HCT116 (cell line): ENCODE results near the gene LRCH1. TPM values are rescaled to one million over a fixed set of nuclear protein-coding genes. Genes with fewer than 3 reads are reported as not detected.

Source experiments
- ATAC-seq: fragments of 200-7000 bp; cut with Tn5 transposase; 2 replicates; pipeline ENCODE4 v1.9.1; 2020; ENCODE audit warnings: mild to moderate bottlenecking, moderate library complexity
- BruUV-seq: library from RNA; stranded (reverse); fragments of 400-500 nt; replicated peaks from 2 replicates; lab custom pipeline; 2021; lab: Mats Ljungman, UMichigan
- CTCF ChIA-PET: fragments of 300-600 bp; sonication (Branson Sonifier 250); formaldehyde crosslinking; loops from one replicate; lab custom pipeline; 2021; ENCODE audit warnings: antibody characterized with exemption; lab: Charles Lee
- POLR2A ChIA-PET: fragments of 300-600, 350-600 bp; sonication (Branson Sonifier 250); formaldehyde crosslinking; loops from one replicate; lab custom pipeline; 2021; ENCODE audit warnings: antibody characterized with exemption; lab: Charles Lee
- RAD21 ChIA-PET, 2 experiments: fragments of 300-600 bp; sonication (Branson Sonifier 250); formaldehyde crosslinking; loops; one replicate each; lab custom pipeline; 2023; ENCODE audit warnings: low total read pairs in 2 of 2; ENCODE audit not compliant: uncharacterized antibody in 2 of 2, unreplicated experiment in 2 of 2, low non-redundant PET in 1 of 2; lab: Charles Lee
- DNase-seq: peaks from one replicate; pipeline ENCODE4 v3.0.0-alpha.2; 2010; ENCODE audit warnings: low read depth, low spot score
- H2AFZ ChIP-seq: fragments of 200-600 bp; shearing (Covaris generic), sonication (generic); 2 replicates; pipeline ENCODE4 v1.6.1; 2017; ENCODE audit warnings: low read depth, mixed run types, mixed read lengths, antibody characterized with exemption, low read length; ENCODE audit not compliant: poor library complexity, severe bottlenecking
- H3K27ac ChIP-seq: 2 replicates; pipeline ENCODE4 v1.5.1; 2012; ENCODE audit warnings: low read depth, low read length
- H3K27me3 ChIP-seq: fragments of 200-600 bp; sonication (generic); 2 replicates; pipeline ENCODE4 v1.6.1; 2016; ENCODE audit warnings: mixed run types, low read length, mixed read lengths; ENCODE audit not compliant: insufficient read depth
- H3K36me3 ChIP-seq, 2 experiments: fragments of 200-500 bp in 1 of 2; fragments of 200-600 bp in 1 of 2; sonication (Bioruptor generic) in 1 of 2; sonication (generic) in 1 of 2; 2 replicates each; pipeline versions ENCODE4 v1.5.1 to v1.6.1; 2014 to 2016; ENCODE audit warnings: low read length in 2 of 2, inconsistent platforms in 1 of 2, mixed read lengths in 1 of 2, mixed run types in 1 of 2; ENCODE audit not compliant: insufficient read depth in 2 of 2, control insufficient read depth in 1 of 2
- H3K4me1 ChIP-seq, 2 experiments: fragments of 200-600 bp in 1 of 2; sonication (generic) in 1 of 2; 2 replicates each; pipeline versions ENCODE4 v1.5.1 to v1.6.1; 2012 to 2017; ENCODE audit warnings: low read length in 2 of 2, inconsistent platforms in 1 of 2, mild to moderate bottlenecking in 1 of 2, mixed read lengths in 1 of 2, mixed run types in 1 of 2, moderate library complexity in 1 of 2; ENCODE audit not compliant: insufficient read depth in 2 of 2, control insufficient read depth in 1 of 2
- H3K4me2 ChIP-seq: fragments of 200-600 bp; sonication (generic); 2 replicates; pipeline ENCODE4 v1.6.1; 2017; ENCODE audit warnings: mixed run types, low read length, mixed read lengths
- H3K4me3 ChIP-seq, 2 experiments: fragments of 200-600 bp in 1 of 2; sonication (generic) in 1 of 2; replicated peaks in 1 of 2; 2 replicates each; pipeline ENCODE4 v1.5.1; 2011 to 2016; ENCODE audit warnings: low read length in 2 of 2, control low read depth in 1 of 2, low read depth in 1 of 2, mild to moderate bottlenecking in 1 of 2, mixed read lengths in 1 of 2, mixed run types in 1 of 2
- H3K79me2 ChIP-seq: fragments of 200-600 bp; sonication (generic); 2 replicates; pipeline ENCODE4 v1.6.1; 2017; ENCODE audit warnings: mild to moderate bottlenecking, mixed run types, low read length, moderate library complexity, mixed read lengths; ENCODE audit not compliant: insufficient read depth
- H3K9ac ChIP-seq: fragments of 200-600 bp; sonication (generic); 2 replicates; pipeline ENCODE4 v1.6.1; 2016; ENCODE audit warnings: low read length, mixed read lengths
- H3K9me2 ChIP-seq: fragments of 200-600 bp; sonication (generic), shearing (Covaris generic); 2 replicates; pipeline ENCODE4 v1.6.1; 2017; ENCODE audit warnings: mixed run types, mild to moderate bottlenecking, moderate library complexity; ENCODE audit not compliant: insufficient read depth
- H3K9me3 ChIP-seq, 2 experiments: fragments of 200-500 bp in 1 of 2; fragments of 200-600 bp in 1 of 2; sonication (Bioruptor generic) in 1 of 2; sonication (generic) in 1 of 2; 2 replicates each; pipeline ENCODE4 v1.6.1; 2014 to 2017; ENCODE audit warnings: low read length in 2 of 2, mixed read lengths in 2 of 2, inconsistent platforms in 1 of 2, low read depth in 1 of 2, mild to moderate bottlenecking in 1 of 2, mixed run types in 1 of 2, moderate library complexity in 1 of 2; ENCODE audit not compliant: control insufficient read depth in 1 of 2, insufficient read depth in 1 of 2
- H4K20me1 ChIP-seq: fragments of 200-600 bp; sonication (generic), shearing (Covaris generic); 2 replicates; pipeline ENCODE4 v1.6.1; 2017; ENCODE audit warnings: mixed run types, mild to moderate bottlenecking, moderate library complexity; ENCODE audit not compliant: insufficient read depth
- CBX3 ChIP-seq: IDR thresholded peaks from 2 replicates; pipeline ENCODE4 v1.6.1; 2012; ENCODE audit warnings: low read depth
- EGR1 ChIP-seq: IDR thresholded peaks from 2 replicates; pipeline ENCODE4 v1.6.1; 2012; ENCODE audit warnings: low read depth
- EZH2phosphoT487 ChIP-seq: fragments of 200-600 bp; IDR thresholded peaks from 2 replicates; pipeline ENCODE4 v1.6.1; 2018; ENCODE audit warnings: antibody characterized with exemption, borderline replicate concordance
- FOSL1 ChIP-seq: IDR thresholded peaks from 2 replicates; pipeline ENCODE4 v1.6.1; 2012; ENCODE audit warnings: low read depth
- JUND ChIP-seq: IDR thresholded peaks from 2 replicates; pipeline ENCODE4 v1.6.1; 2012
- POLR2A ChIP-seq: IDR thresholded peaks from 2 replicates; pipeline ENCODE4 v1.7.0; 2011; ENCODE audit warnings: borderline replicate concordance; ENCODE audit not compliant: insufficient read depth, insufficient read length; ENCODE audit errors: extremely low read depth
- SIN3A ChIP-seq: IDR thresholded peaks from 2 replicates; pipeline ENCODE4 v1.6.1; 2012; ENCODE audit warnings: low read depth
- SP1 ChIP-seq: IDR thresholded peaks from 2 replicates; pipeline ENCODE4 v1.6.1; 2012; ENCODE audit warnings: low read depth
- SRF ChIP-seq: IDR thresholded peaks from 2 replicates; pipeline ENCODE4 v1.6.1; 2012; ENCODE audit warnings: low read depth
- TCF7L2 ChIP-seq: IDR thresholded peaks from 2 replicates; pipeline ENCODE4 v1.7.0; 2011; ENCODE audit warnings: borderline replicate concordance, inconsistent platforms; ENCODE audit not compliant: insufficient read depth, insufficient read length; ENCODE audit errors: extremely low read depth
- YY1 ChIP-seq: IDR thresholded peaks from 2 replicates; pipeline ENCODE4 v1.6.1; 2011; ENCODE audit warnings: low read length, low read depth, moderate library complexity, mild to moderate bottlenecking; ENCODE audit not compliant: insufficient replicate concordance; ENCODE audit errors: extremely low read depth
- ZFX ChIP-seq: fragments of 450-650 bp; IDR thresholded peaks from 2 replicates; pipeline ENCODE4 v1.6.1; 2017
- ZNF274 ChIP-seq: fragments of 200-500 bp; sonication (Bioruptor generic); IDR thresholded peaks from 2 replicates; pipeline ENCODE4 v1.6.1; 2014; ENCODE audit warnings: mild to moderate bottlenecking, low read depth, low read length, inconsistent platforms
- intact Hi-C: fragments of 100-400 bp; cut with micrococcal nuclease; formaldehyde crosslinking; loops from 2 replicates; pipeline ENCODE4 v1.10.0; 2022
- total RNA-seq: library from RNA; stranded (reverse); gene quantifications from one replicate; pipeline ENCODE4 v1.2.1, GENCODE V29; 2021; ENCODE audit not compliant: unreplicated experiment
- TF ChIP-seq, protein P1 (sequence below): IDR thresholded peaks from 2 replicates; pipeline ENCODE4 v1.6.1; 2012
- TF ChIP-seq, protein P2 (sequence below): IDR thresholded peaks from 2 replicates; pipeline ENCODE4 v1.6.1; 2011; ENCODE audit warnings: mild to moderate bottlenecking, low read length, moderate library complexity; ENCODE audit not compliant: insufficient replicate concordance; ENCODE audit errors: extremely low read depth
- TF ChIP-seq, protein P3 (sequence below), 3 experiments: fragments of 200-600 bp in 1 of 3; sonication (generic) in 1 of 3; IDR thresholded peaks in 2 of 3; conservative IDR thresholded peaks in 1 of 3; 2 replicates each; pipeline ENCODE4 v1.5.1; 2012 to 2017; ENCODE audit warnings: low read depth in 2 of 3, low read length in 2 of 3, antibody characterized with exemption in 1 of 3, borderline replicate concordance in 1 of 3, control low read depth in 1 of 3, mild to moderate bottlenecking in 1 of 3, mixed read lengths in 1 of 3, mixed run types in 1 of 3, moderate library complexity in 1 of 3; ENCODE audit not compliant: insufficient read depth in 1 of 3

Gene LRCH1
- total RNA-seq, 1 experiment from 2014 or later = 15.6 TPM

DNA sequence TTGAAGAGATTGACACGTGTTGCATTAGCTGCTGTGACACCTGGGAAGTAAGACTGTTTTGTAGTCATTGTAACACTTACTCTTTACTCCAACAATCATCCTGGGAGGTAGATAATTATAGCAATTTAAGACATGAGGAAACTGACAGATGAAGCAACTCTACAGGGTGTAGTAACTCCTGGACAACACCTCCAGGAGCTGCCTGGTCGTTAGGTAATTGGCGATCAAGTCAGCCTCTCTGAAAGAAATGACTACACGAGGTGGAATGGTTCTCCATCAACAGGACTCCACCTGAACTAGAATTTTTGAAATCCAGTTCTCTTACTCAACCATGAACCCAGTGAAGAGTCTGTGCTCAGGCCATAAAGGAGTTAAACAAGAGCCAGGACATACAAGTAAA, 43.0 kb upstream of the LRCH1 start:
- H3K27me3 ChIP-seq = no peaks in the 10 kb centered on the region
- ChIA-PET RAD21 (no interaction called here), POLR2A (no interaction called here), CTCF (no interaction called here)
- no peak for TF ChIP-seq SP1
- no peak for TF ChIP-seq CBX3
- no peak for TF ChIP-seq TCF7L2
- TF ChIP-seq JUND = no peak
- TF ChIP-seq EGR1 = no peak
- TF ChIP-seq EZH2phosphoT487 = no peak
- TF ChIP-seq ZNF274 = no peak
- no peak for TF ChIP-seq SRF
- TF ChIP-seq, protein P1, sequence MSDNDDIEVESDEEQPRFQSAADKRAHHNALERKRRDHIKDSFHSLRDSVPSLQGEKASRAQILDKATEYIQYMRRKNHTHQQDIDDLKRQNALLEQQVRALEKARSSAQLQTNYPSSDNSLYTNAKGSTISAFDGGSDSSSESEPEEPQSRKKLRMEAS = no peak
- no peak for TF ChIP-seq POLR2A
- TF ChIP-seq, protein P2, sequence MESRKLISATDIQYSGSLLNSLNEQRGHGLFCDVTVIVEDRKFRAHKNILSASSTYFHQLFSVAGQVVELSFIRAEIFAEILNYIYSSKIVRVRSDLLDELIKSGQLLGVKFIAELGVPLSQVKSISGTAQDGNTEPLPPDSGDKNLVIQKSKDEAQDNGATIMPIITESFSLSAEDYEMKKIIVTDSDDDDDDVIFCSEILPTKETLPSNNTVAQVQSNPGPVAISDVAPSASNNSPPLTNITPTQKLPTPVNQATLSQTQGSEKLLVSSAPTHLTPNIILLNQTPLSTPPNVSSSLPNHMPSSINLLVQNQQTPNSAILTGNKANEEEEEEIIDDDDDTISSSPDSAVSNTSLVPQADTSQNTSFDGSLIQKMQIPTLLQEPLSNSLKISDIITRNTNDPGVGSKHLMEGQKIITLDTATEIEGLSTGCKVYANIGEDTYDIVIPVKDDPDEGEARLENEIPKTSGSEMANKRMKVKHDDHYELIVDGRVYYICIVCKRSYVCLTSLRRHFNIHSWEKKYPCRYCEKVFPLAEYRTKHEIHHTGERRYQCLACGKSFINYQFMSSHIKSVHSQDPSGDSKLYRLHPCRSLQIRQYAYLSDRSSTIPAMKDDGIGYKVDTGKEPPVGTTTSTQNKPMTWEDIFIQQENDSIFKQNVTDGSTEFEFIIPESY = no peak
- no peak for TF ChIP-seq SIN3A
- TF ChIP-seq YY1 = no peak
- no peak for TF ChIP-seq FOSL1
- TF ChIP-seq ZFX = no peak
- TF ChIP-seq, protein P3, sequence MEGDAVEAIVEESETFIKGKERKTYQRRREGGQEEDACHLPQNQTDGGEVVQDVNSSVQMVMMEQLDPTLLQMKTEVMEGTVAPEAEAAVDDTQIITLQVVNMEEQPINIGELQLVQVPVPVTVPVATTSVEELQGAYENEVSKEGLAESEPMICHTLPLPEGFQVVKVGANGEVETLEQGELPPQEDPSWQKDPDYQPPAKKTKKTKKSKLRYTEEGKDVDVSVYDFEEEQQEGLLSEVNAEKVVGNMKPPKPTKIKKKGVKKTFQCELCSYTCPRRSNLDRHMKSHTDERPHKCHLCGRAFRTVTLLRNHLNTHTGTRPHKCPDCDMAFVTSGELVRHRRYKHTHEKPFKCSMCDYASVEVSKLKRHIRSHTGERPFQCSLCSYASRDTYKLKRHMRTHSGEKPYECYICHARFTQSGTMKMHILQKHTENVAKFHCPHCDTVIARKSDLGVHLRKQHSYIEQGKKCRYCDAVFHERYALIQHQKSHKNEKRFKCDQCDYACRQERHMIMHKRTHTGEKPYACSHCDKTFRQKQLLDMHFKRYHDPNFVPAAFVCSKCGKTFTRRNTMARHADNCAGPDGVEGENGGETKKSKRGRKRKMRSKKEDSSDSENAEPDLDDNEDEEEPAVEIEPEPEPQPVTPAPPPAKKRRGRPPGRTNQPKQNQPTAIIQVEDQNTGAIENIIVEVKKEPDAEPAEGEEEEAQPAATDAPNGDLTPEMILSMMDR (IDR thresholded peaks at IDR 0.05 in 2 of 3, conservative IDR thresholded peaks at IDR 0.05 in 1 of 3; ENCODE audit: borderline replicate concordance in 1 of 3, insufficient read depth in 1 of 3, low read depth in 2 of 3, low read length in 2 of 3) = no peak
- no peak overlapping the region for H3K9ac ChIP-seq
- intact Hi-C loops = no loop called here
- no peaks in the 10 kb centered on the region for H3K9me3 ChIP-seq
- no peaks in the 10 kb centered on the region for H3K4me1 ChIP-seq
- H3K9me2 ChIP-seq = no peaks in the 10 kb centered on the region
- no peaks in the 10 kb centered on the region for H3K79me2 ChIP-seq
- no peaks in the 10 kb centered on the region for H4K20me1 ChIP-seq
- no peaks in the 10 kb centered on the region for H3K36me3 ChIP-seq
- H3K4me2 ChIP-seq = no peak overlapping the region
- no peak overlapping the region for H3K27ac ChIP-seq
- ATAC-seq (no peak), DNase-seq (no peak)
- no peak overlapping the region for H2AFZ ChIP-seq
- no TSS peak for BruUV-seq
- H3K4me3 ChIP-seq = no peak overlapping the region
